Measurements from ENCODE around the gene FCAMR. TPM values are rescaled to one million over a fixed set of nuclear protein-coding genes. Genes with fewer than 3 reads are reported as not detected.

Gene FCAMR
- total and polyA plus RNA-seq, 2 of the 4 experiments (the other 2 are of a cell fraction): not detected

DNA sequence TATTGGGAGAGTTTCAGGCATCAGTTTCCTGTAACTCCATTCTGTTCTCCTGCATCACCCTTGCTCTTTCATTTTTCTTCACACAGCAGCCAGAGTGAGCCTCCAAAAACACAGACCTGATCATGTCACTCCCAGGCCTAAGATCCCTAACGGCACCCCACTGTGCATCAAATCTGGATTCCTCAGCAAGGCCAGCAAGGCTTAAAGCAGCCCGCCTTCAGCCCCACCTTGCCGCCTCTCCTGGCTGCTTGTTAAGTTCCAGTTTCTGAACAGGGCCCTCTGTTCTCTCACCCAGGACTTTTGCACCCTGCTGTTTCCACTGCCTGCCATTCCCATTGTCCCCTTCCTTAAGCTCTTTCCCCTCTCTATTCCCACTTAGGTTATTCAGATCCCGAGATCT, 33.0 kb upstream of the FCAMR start:
- Histone ChIP-seq H2AK9ac (replicated peaks; ENCODE audit: low read depth, low read length, poor library complexity) (no peak overlapping the region), H2BK120ac (ENCODE audit: low read depth, low read length) (no peak overlapping the region), H4K20me1 (ENCODE audit: insufficient read depth, low read length) (no peaks in the 10 kb centered on the region), H3K18ac (ENCODE audit: low read depth, low read length) (no peak overlapping the region), H3K14ac (replicated peaks; ENCODE audit: low read depth, low read length) (no peak overlapping the region), H4K91ac (ENCODE audit: insufficient read depth, low read depth, low read length) (no peak overlapping the region), H3K4me1 (ENCODE audit: control insufficient read depth, insufficient read depth, low read length) (peaks cover 6% of the 10 kb centered on the region), H3K27me3 (ENCODE audit: control insufficient read depth, insufficient read depth, low read length) (no peaks in the 10 kb centered on the region; the same call in 1 of the 2 replicates), H3K56ac (ENCODE audit: extremely low read depth, insufficient read depth, low read length) (no peak overlapping the region), H2BK5ac (ENCODE audit: low read depth, low read length, poor library complexity, severe bottlenecking) (no peak overlapping the region), H3K27ac (ENCODE audit: insufficient read depth, low read length) (no peak overlapping the region), H3K36me3 (ENCODE audit: control insufficient read depth, insufficient read depth, low read length) (no peaks in the 10 kb centered on the region), H2BK15ac (ENCODE audit: low read depth, low read length) (no peak overlapping the region), H3K9ac (ENCODE audit: low read depth, low read length) (no peak overlapping the region), H2AFZ (replicated peaks; ENCODE audit: low read length, poor library complexity) (peak overlapping the region; percentile 5), H3K9me1 (ENCODE audit: insufficient read depth, low read length) (peaks cover 6% of the 10 kb centered on the region), H2AK5ac (ENCODE audit: low read depth, low read length) (no peak overlapping the region), H3K4ac (ENCODE audit: low read depth, low read length) (no peak overlapping the region), H3K4me2 (ENCODE audit: low read depth, low read length) (no peak overlapping the region), H3K79me1 (ENCODE audit: low read depth in 1 of 2, low read length in 2 of 2) (no peaks in the 10 kb centered on the region), H4K5ac (ENCODE audit: low read depth, low read length) (no peak overlapping the region), H3K9me3 (ENCODE audit: control insufficient read depth, insufficient read depth, low read length) (no peaks in the 10 kb centered on the region), H3K4me3 (ENCODE audit: insufficient read depth, low read depth, low read length) (no peak overlapping the region), H4K8ac (ENCODE audit: low read depth in 2 of 2, low read length in 2 of 2) (no peak overlapping the region), H2BK20ac (ENCODE audit: low read depth, low read length) (no peak overlapping the region), H3K23ac (ENCODE audit: low read depth, low read length) (no peak overlapping the region)
- intact Hi-C loops (cut with micrococcal nuclease) (no loop called here), in situ Hi-C loops (cut with MboI; ENCODE audit: low sequenced_read_pairs) (no loop called here), dilution Hi-C loops (cut with HindIII; ENCODE audit: low sequenced_read_pairs, unreplicated experiment) (no loop called here)
- DNase-seq: no peak
- no peak for ATAC-seq (ENCODE audit: low read depth)
- ChIA-PET POLR2A (ENCODE audit: unreplicated experiment) (no interaction called here), CTCF (interaction anchor here (0.9 kb wide), 1 partner anchor 35 kb away, joined by 3 read pairs; no protein-coding TSS in a partner anchor)
- TF ChIP-seq FOS (IDR thresholded peaks at IDR 0.05; ENCODE audit: low read depth, low read length): no peak
- no peak for TF ChIP-seq MAZ (IDR thresholded peaks at IDR 0.05; ENCODE audit: borderline replicate concordance, low read depth, low read length)
- TF ChIP-seq POLR2A (IDR thresholded peaks at IDR 0.05; ENCODE audit: low read depth, low read length): no peak
- TF ChIP-seq RFX5 (IDR thresholded peaks at IDR 0.05; ENCODE audit: low read depth, low read length): no peak
- no peak for TF ChIP-seq MAFK (IDR thresholded peaks at IDR 0.05; ENCODE audit: low read depth, low read length)
- no peak for TF ChIP-seq RCOR1 (IDR thresholded peaks at IDR 0.05; ENCODE audit: insufficient replicate concordance, low read length)
- TF ChIP-seq, protein P1, sequence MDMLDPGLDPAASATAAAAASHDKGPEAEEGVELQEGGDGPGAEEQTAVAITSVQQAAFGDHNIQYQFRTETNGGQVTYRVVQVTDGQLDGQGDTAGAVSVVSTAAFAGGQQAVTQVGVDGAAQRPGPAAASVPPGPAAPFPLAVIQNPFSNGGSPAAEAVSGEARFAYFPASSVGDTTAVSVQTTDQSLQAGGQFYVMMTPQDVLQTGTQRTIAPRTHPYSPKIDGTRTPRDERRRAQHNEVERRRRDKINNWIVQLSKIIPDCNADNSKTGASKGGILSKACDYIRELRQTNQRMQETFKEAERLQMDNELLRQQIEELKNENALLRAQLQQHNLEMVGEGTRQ (IDR thresholded peaks at IDR 0.05; ENCODE audit: low read depth, low read length): no peak
- no peak for TF ChIP-seq RAD21 (IDR thresholded peaks at IDR 0.05; ENCODE audit: low read length)
- TF ChIP-seq MXI1 (IDR thresholded peaks at IDR 0.05; ENCODE audit: borderline replicate concordance, low read depth, low read length): no peak
- no peak for TF ChIP-seq CHD1 (IDR thresholded peaks at IDR 0.05; ENCODE audit: low read depth, low read length)
- TF ChIP-seq BHLHE40 (IDR thresholded peaks at IDR 0.05; ENCODE audit: low read depth, low read length): no peak
- no peak for TF ChIP-seq NFE2L2 (IDR thresholded peaks at IDR 0.05; ENCODE audit: low read depth, low read length)
- no peak for TF ChIP-seq SMC3 (IDR thresholded peaks at IDR 0.05; ENCODE audit: low read depth, low read length)
- TF ChIP-seq, protein P2, sequence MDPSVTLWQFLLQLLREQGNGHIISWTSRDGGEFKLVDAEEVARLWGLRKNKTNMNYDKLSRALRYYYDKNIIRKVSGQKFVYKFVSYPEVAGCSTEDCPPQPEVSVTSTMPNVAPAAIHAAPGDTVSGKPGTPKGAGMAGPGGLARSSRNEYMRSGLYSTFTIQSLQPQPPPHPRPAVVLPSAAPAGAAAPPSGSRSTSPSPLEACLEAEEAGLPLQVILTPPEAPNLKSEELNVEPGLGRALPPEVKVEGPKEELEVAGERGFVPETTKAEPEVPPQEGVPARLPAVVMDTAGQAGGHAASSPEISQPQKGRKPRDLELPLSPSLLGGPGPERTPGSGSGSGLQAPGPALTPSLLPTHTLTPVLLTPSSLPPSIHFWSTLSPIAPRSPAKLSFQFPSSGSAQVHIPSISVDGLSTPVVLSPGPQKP (IDR thresholded peaks at IDR 0.05; ENCODE audit: borderline replicate concordance, low read depth, low read length): no peak
- no peak for TF ChIP-seq CEBPB (IDR thresholded peaks at IDR 0.05; ENCODE audit: low read depth, low read length)
- TF ChIP-seq CTCF (conservative IDR thresholded peaks at IDR 0.05; ENCODE audit: low read depth, low read length): no peak
- BruUV-seq (replicated peaks): no TSS peak
- 77% methylated on average over 3 of the region's 4 CpGs; no CpG with 5 or more reads in 1 of the 2 experiments for WGBS, 2 experiments (ENCODE audit: extremely low coverage in 2 of 2, insufficient read length in 1 of 2)

Data from IMR-90 (cell line).